HL-60 (cell line): ENCODE measurements around the gene MRPL57.

Experiments used
- CTCF ChIP-seq: IDR thresholded peaks from one replicate; pipeline ENCODE4 v1.5.1; 2011; ENCODE audit warnings: low read length, control low read depth, inconsistent platforms; ENCODE audit not compliant: insufficient read depth
- GABPA ChIP-seq: IDR thresholded peaks from 2 replicates; pipeline ENCODE4 v1.6.1; 2012; ENCODE audit warnings: low read depth
- POLR2AphosphoS5 ChIP-seq: IDR thresholded peaks from 2 replicates; pipeline ENCODE4 v1.6.1; 2012; ENCODE audit warnings: low read depth
- REST ChIP-seq: IDR thresholded peaks from 2 replicates; pipeline ENCODE4 v1.6.1; 2012; ENCODE audit warnings: low read depth; ENCODE audit not compliant: insufficient replicate concordance
- SPI1 ChIP-seq: IDR thresholded peaks from 2 replicates; pipeline ENCODE4 v1.6.1; 2012; ENCODE audit warnings: low read depth, mild to moderate bottlenecking, borderline replicate concordance

- TF ChIP-seq CTCF, result no peak
- no peak for TF ChIP-seq REST
- no peak for TF ChIP-seq POLR2AphosphoS5
- no peak for TF ChIP-seq GABPA
- TF ChIP-seq SPI1, result no peak
Measured at GRCh38 chr13:21134475-21134874, 42.0 kb upstream of the MRPL57 start.
